Nephron (organoid): ENCODE measurements around the gene FBXL17.
A peak's percentile ranks its signal among the peaks of the same experiment; 100 is the strongest.
"Not testable (repeated sequence)": the region's sequence is repeated elsewhere in the genome, so short reads cannot be mapped to it uniquely, and the experiment has no call there.

ENCODE experiments used
- H3K27ac Mint-ChIP-seq, 3 experiments: 2 replicates each; pipeline ENCODE4 v1.8.0; 2020; ENCODE audit warnings: mixed read lengths in 3 of 3, mild to moderate bottlenecking in 2 of 3, moderate library complexity in 1 of 3
- H3K27me3 Mint-ChIP-seq: 2 replicates; pipeline ENCODE4 v1.8.0; 2021; ENCODE audit warnings: low read depth, mild to moderate bottlenecking, moderate library complexity, mixed read lengths
- H3K36me3 Mint-ChIP-seq: 2 replicates; pipeline ENCODE4 v1.8.0; 2020; ENCODE audit warnings: low read depth, mixed read lengths
- H3K4me1 Mint-ChIP-seq: 2 replicates; pipeline ENCODE4 v1.8.0; 2020; ENCODE audit warnings: mixed read lengths
- H3K4me3 Mint-ChIP-seq, 3 experiments: 2 replicates each; pipeline ENCODE4 v1.8.0; 2020; ENCODE audit warnings: mild to moderate bottlenecking in 3 of 3, mixed read lengths in 3 of 3, moderate library complexity in 2 of 3
- H3K9me3 Mint-ChIP-seq: 2 replicates; pipeline ENCODE4 v1.8.0; 2020; ENCODE audit warnings: mixed read lengths
- TF ChIP-seq, protein P1 (sequence below), 3 experiments: fragments of 200-600 bp; sonication (generic); IDR thresholded peaks; one replicate each; pipeline ENCODE4 v1.5.0; 2021; ENCODE audit warnings: antibody characterized with exemption in 3 of 3; ENCODE audit not compliant: unreplicated experiment in 3 of 3

The FBXL17 gene

DNA sequence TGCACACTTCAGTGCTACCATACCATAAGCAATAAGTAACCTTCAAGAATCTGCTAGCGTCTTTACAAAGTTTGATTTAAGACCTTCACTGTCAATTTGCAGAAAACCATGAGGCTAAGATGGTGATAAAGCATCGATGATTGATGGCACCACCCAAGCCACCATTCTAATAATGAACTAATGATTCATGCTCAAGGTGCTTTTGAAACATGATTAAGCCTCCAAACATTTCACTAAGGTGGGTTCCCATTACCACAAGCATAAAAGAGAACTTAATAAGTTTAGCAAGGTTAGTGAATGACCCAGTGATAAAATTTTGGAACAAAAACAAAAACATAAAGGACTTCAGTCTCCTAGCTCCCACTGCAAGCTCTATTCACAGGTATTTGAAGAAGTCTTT is 214.7 kb downstream of the FBXL17 start:
- Mint-ChIP-seq H3K9me3 (no peaks in the 10 kb centered on the region), H3K4me3 (no peak overlapping the region), H3K27me3 (no peaks in the 10 kb centered on the region), H3K4me1 (no peaks in the 10 kb centered on the region), H3K36me3 (peaks cover 7% of the 10 kb centered on the region), H3K27ac (no peak overlapping the region)
- TF ChIP-seq, protein P1, sequence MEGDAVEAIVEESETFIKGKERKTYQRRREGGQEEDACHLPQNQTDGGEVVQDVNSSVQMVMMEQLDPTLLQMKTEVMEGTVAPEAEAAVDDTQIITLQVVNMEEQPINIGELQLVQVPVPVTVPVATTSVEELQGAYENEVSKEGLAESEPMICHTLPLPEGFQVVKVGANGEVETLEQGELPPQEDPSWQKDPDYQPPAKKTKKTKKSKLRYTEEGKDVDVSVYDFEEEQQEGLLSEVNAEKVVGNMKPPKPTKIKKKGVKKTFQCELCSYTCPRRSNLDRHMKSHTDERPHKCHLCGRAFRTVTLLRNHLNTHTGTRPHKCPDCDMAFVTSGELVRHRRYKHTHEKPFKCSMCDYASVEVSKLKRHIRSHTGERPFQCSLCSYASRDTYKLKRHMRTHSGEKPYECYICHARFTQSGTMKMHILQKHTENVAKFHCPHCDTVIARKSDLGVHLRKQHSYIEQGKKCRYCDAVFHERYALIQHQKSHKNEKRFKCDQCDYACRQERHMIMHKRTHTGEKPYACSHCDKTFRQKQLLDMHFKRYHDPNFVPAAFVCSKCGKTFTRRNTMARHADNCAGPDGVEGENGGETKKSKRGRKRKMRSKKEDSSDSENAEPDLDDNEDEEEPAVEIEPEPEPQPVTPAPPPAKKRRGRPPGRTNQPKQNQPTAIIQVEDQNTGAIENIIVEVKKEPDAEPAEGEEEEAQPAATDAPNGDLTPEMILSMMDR (IDR thresholded peaks at IDR 0.05; ENCODE audit: unreplicated experiment in 3 of 3): no peak

DNA sequence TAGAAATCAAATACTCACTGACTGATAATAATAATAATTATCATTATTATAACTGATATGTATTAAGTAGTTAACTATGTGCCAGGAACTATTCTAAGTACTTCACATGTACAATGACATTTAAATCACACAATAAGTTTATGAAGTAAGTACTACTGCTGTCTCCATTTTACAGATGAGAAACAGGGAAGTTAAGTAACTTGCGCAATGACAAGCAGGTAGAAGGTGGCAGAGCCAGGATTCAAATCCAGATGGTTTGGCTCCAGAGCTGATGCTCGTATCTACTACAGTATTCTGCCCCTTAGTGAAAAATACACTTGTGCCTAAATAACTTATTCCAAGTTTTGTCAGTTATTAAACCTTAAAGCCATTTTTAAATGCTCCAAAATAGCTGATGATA is 217.3 kb downstream of the FBXL17 start:
- Mint-ChIP-seq H3K27ac (no peak overlapping the region), H3K36me3 (peaks cover 4% of the 10 kb centered on the region), H3K4me3 (no peak overlapping the region), H3K9me3 (no peaks in the 10 kb centered on the region), H3K27me3 (peaks cover 3% of the 10 kb centered on the region), H3K4me1 (no peaks in the 10 kb centered on the region)
- TF ChIP-seq, protein P1 (IDR thresholded peaks at IDR 0.05; ENCODE audit: unreplicated experiment in 3 of 3): no peak

DNA sequence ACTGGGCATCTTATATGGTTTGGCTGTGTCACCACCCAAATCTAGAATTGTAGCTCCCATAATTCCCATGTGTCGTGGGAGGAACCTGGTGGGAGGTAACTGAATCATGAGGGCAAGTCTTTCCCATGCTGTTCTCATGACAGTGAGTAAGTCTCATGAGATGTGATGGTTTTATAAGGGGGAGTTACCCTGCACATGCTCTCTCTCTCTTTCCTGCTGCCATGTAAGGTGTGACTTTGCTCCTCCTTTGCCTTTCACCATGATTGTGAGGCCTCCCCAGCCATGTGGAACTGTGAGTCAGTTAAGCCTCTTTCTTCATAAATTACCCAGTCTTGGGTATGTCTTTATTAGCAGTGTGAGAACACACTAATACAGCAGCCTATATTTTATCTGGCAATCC is 229.0 kb downstream of the FBXL17 start:
- not testable (repeated sequence) for H3K9me3 Mint-ChIP-seq, H3K4me3 Mint-ChIP-seq, H3K27ac Mint-ChIP-seq, H3K4me1 Mint-ChIP-seq, H3K27me3 Mint-ChIP-seq
- H3K36me3 Mint-ChIP-seq: peaks cover 13% of the 10 kb centered on the region

DNA sequence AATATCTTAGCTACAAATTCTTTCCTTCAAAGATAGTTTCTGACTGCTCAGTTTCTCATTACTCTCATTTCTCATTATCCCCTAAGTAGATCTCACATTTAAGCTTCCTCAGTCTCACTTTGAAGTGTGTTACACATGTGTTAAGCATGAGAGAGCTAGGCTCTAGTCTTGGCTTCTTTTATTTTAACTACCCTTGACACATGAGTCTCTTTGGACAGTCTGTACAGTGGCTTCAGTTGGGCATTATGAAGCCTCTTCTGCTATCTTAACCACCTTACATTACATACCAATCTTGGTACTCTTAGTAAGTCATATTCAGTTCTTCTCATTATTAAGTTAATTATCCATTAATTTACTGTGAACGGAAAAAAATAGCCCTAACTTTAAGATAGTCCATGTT is 232.5 kb downstream of the FBXL17 start:
- TF ChIP-seq, protein P1 (IDR thresholded peaks at IDR 0.05; ENCODE audit: unreplicated experiment in 3 of 3): no peak
- H3K9me3 Mint-ChIP-seq: peaks cover 3% of the 10 kb centered on the region
- H3K4me1 Mint-ChIP-seq: no peaks in the 10 kb centered on the region
- H3K27me3 Mint-ChIP-seq: no peaks in the 10 kb centered on the region
- H3K4me3 Mint-ChIP-seq: no peak overlapping the region
- no peak overlapping the region for H3K27ac Mint-ChIP-seq
- H3K36me3 Mint-ChIP-seq: peaks cover 25% of the 10 kb centered on the region

DNA sequence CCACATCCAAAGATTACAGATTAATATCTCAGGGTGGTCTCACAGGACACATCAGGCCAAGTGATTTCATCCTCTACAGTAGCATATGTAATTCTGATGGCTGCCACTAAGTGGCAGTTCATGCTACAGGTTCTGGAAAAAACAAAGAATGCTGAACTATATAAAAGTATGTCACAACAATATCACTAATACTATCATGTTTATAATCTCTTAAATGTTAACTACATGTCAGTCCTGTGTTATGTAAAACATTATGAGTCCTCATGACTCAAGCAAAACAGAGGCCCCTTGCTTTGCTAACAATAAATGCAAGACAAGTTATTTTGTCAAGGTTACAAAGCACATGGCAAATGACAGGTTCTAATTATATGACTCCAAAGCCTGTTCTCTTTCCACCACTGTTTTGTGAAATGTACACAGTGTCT is 233.2 kb downstream of the FBXL17 start:
- Mint-ChIP-seq H3K4me3 (no peak overlapping the region), H3K4me1 (no peaks in the 10 kb centered on the region), H3K27me3 (no peaks in the 10 kb centered on the region), H3K27ac (no peak overlapping the region), H3K36me3 (peaks cover 21% of the 10 kb centered on the region), H3K9me3 (peaks cover 3% of the 10 kb centered on the region)
- TF ChIP-seq, protein P1 (IDR thresholded peaks at IDR 0.05; ENCODE audit: unreplicated experiment in 3 of 3): peak; percentile 50 to 67 (median 59)

DNA sequence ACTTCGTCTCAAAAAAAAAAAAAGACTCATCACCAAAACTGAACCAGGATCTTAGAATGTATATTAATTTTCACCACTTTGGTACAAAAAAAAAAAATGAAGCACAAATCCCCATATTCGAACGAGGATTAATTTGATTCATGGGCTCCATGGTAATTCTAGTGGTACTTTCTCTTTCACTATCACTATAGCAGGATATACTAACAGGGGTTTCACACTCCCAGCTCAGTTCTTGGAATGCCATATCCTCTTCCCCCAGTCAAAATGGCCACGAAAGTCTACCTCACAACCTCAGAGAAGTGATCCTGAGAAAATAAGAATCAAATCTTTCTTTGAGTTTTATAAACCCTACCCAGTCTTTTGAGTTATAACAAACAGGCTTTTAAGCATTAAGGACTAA is 235.7 kb downstream of the FBXL17 start:
- TF ChIP-seq, protein P1 (IDR thresholded peaks at IDR 0.05; ENCODE audit: unreplicated experiment in 3 of 3): no peak
- H3K9me3 Mint-ChIP-seq: no peaks in the 10 kb centered on the region
- H3K36me3 Mint-ChIP-seq: peaks cover 12% of the 10 kb centered on the region
- H3K27ac Mint-ChIP-seq: no peak overlapping the region
- H3K4me1 Mint-ChIP-seq: no peaks in the 10 kb centered on the region
- no peaks in the 10 kb centered on the region for H3K27me3 Mint-ChIP-seq
- no peak overlapping the region for H3K4me3 Mint-ChIP-seq
